ENCODE measurements around the gene SERPING1.
A peak's percentile ranks its signal among the peaks of the same experiment; 100 is the strongest.

The SERPING1 gene

GRCh38 chr11:57597461-57597915, at the start of gene SERPING1:
Gene SERPING1 (plus strand): TSS chr11:57597685. CDS start chr11:57598271, 586 bp downstream.
- DNase-seq: no peak

- no peak for DNase-seq
Measured at GRCh38 chr11:57547854-57548377, 49.6 kb upstream of the SERPING1 start.

GRCh38 chr11:57549983-57550382, 47.5 kb upstream of the SERPING1 start:
- DNase-seq: no peak

- no peak for DNase-seq
Measured at GRCh38 chr11:57551941-57552340, 45.5 kb upstream of the SERPING1 start.

- DNase-seq: no peak
Measured at GRCh38 chr11:57552479-57552878, 45.0 kb upstream of the SERPING1 start.

- DNase-seq: no peak
Measured at GRCh38 chr11:57555393-57555792, 42.1 kb upstream of the SERPING1 start.

- DNase-seq: no peak
Measured at GRCh38 chr11:57556041-57556440, 41.4 kb upstream of the SERPING1 start.

GRCh38 chr11:57560146-57560545, 37.3 kb upstream of the SERPING1 start:
- peak; percentile 26 for DNase-seq

- no peak for DNase-seq
Measured at GRCh38 chr11:57562596-57562995, 34.9 kb upstream of the SERPING1 start.

GRCh38 chr11:57566005-57566904, 31.2 kb upstream of the SERPING1 start:
- DNase-seq: peak; percentile 42

GRCh38 chr11:57566905-57567514, 30.5 kb upstream of the SERPING1 start:
- peak; percentile 13 for DNase-seq

GRCh38 chr11:57567515-57568329, 29.8 kb upstream of the SERPING1 start, which contains the start of gene UBE2L6:
Gene UBE2L6 (minus strand): TSS chr11:57567672. CDS start chr11:57567611, 61 bp downstream.
- DNase-seq: peak; percentile 65

- no peak for DNase-seq
Measured at GRCh38 chr11:57568330-57568766, 29.1 kb upstream of the SERPING1 start.

- no peak for DNase-seq
Measured at GRCh38 chr11:57571606-57572005, 25.9 kb upstream of the SERPING1 start.

GRCh38 chr11:57574061-57574460, 23.4 kb upstream of the SERPING1 start:
- DNase-seq: no peak

- DNase-seq: no peak
Measured at GRCh38 chr11:57584341-57584740, 13.1 kb upstream of the SERPING1 start.

GRCh38 chr11:57585301-57585700, 12.2 kb upstream of the SERPING1 start:
- DNase-seq: no peak

GRCh38 chr11:57586711-57587245, 10.7 kb upstream of the SERPING1 start:
- no peak for DNase-seq

- no peak for DNase-seq
Measured at GRCh38 chr11:57588046-57588710, 9.3 kb upstream of the SERPING1 start.

GRCh38 chr11:57596266-57596885, 1.1 kb upstream of the SERPING1 start:
- DNase-seq: no peak
